ENCODE measurements around the gene EXOC6B.

DNA sequence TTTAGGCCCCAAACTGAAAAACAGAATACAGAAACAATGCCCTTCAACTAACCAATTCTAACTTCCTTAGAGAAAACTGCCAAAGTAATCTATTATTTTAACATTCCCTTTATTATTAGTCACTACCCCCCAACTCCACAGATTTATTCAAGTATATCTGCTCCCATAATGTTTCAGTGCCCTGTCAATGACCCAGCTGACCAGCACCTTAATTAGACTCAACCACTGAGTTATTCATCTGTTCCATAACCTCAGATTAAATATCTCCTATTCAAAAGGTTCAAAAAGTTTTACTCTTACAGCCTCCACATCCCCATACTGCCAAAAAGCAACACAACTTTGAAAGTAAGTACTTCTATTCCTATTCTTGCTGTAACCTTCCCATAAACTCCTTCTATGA is 202.4 kb downstream of the EXOC6B start:
- TF ChIP-seq CBFB (CRISPR knock-in tag; IDR thresholded peaks at IDR 0.05; ENCODE audit: low read depth) = no peak
- no peak for TF ChIP-seq SP1 (CRISPR knock-in tag; conservative IDR thresholded peaks at IDR 0.05)
- TF ChIP-seq ZNF396 (CRISPR knock-in tag; IDR thresholded peaks at IDR 0.05; ENCODE audit: borderline replicate concordance) = no peak
- TF ChIP-seq, protein P1, sequence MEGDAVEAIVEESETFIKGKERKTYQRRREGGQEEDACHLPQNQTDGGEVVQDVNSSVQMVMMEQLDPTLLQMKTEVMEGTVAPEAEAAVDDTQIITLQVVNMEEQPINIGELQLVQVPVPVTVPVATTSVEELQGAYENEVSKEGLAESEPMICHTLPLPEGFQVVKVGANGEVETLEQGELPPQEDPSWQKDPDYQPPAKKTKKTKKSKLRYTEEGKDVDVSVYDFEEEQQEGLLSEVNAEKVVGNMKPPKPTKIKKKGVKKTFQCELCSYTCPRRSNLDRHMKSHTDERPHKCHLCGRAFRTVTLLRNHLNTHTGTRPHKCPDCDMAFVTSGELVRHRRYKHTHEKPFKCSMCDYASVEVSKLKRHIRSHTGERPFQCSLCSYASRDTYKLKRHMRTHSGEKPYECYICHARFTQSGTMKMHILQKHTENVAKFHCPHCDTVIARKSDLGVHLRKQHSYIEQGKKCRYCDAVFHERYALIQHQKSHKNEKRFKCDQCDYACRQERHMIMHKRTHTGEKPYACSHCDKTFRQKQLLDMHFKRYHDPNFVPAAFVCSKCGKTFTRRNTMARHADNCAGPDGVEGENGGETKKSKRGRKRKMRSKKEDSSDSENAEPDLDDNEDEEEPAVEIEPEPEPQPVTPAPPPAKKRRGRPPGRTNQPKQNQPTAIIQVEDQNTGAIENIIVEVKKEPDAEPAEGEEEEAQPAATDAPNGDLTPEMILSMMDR (IDR thresholded peaks at IDR 0.05) = no peak
- no peak for TF ChIP-seq E2F1 (CRISPR knock-in tag; IDR thresholded peaks at IDR 0.05)
- TF ChIP-seq ESRRA (CRISPR knock-in tag; IDR thresholded peaks at IDR 0.05; ENCODE audit: borderline replicate concordance) = no peak
- no peak for TF ChIP-seq TEAD4 (CRISPR knock-in tag; IDR thresholded peaks at IDR 0.05)
- TF ChIP-seq, protein P2, sequence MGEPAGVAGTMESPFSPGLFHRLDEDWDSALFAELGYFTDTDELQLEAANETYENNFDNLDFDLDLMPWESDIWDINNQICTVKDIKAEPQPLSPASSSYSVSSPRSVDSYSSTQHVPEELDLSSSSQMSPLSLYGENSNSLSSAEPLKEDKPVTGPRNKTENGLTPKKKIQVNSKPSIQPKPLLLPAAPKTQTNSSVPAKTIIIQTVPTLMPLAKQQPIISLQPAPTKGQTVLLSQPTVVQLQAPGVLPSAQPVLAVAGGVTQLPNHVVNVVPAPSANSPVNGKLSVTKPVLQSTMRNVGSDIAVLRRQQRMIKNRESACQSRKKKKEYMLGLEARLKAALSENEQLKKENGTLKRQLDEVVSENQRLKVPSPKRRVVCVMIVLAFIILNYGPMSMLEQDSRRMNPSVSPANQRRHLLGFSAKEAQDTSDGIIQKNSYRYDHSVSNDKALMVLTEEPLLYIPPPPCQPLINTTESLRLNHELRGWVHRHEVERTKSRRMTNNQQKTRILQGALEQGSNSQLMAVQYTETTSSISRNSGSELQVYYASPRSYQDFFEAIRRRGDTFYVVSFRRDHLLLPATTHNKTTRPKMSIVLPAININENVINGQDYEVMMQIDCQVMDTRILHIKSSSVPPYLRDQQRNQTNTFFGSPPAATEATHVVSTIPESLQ (CRISPR knock-in tag; IDR thresholded peaks at IDR 0.05) = no peak
- TF ChIP-seq, protein P3, sequence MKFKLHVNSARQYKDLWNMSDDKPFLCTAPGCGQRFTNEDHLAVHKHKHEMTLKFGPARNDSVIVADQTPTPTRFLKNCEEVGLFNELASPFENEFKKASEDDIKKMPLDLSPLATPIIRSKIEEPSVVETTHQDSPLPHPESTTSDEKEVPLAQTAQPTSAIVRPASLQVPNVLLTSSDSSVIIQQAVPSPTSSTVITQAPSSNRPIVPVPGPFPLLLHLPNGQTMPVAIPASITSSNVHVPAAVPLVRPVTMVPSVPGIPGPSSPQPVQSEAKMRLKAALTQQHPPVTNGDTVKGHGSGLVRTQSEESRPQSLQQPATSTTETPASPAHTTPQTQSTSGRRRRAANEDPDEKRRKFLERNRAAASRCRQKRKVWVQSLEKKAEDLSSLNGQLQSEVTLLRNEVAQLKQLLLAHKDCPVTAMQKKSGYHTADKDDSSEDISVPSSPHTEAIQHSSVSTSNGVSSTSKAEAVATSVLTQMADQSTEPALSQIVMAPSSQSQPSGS (CRISPR knock-in tag; IDR thresholded peaks at IDR 0.05; ENCODE audit: borderline replicate concordance, low read depth) = no peak
- TF ChIP-seq TEAD1 (CRISPR knock-in tag; IDR thresholded peaks at IDR 0.05) = no peak
- no peak for TF ChIP-seq NR2C2 (CRISPR knock-in tag; IDR thresholded peaks at IDR 0.05)
- TF ChIP-seq NFYB (CRISPR knock-in tag; conservative IDR thresholded peaks at IDR 0.05; ENCODE audit: low read depth) = no peak
